HCT116 (cell line): Measurements from ENCODE around the gene ADGRA3.

Source experiments
- EZH2phosphoT487 ChIP-seq: fragments of 200-600 bp; IDR thresholded peaks from 2 replicates; pipeline ENCODE4 v1.6.1; 2018; ENCODE audit warnings: antibody characterized with exemption, borderline replicate concordance
- POLR2AphosphoS5 ChIP-seq: IDR thresholded peaks from 2 replicates; pipeline ENCODE4 v1.6.1; 2011; ENCODE audit warnings: mild to moderate bottlenecking, low read depth, low read length, moderate library complexity
- YY1 ChIP-seq: IDR thresholded peaks from 2 replicates; pipeline ENCODE4 v1.6.1; 2011; ENCODE audit warnings: low read length, low read depth, moderate library complexity, mild to moderate bottlenecking; ENCODE audit not compliant: insufficient replicate concordance; ENCODE audit errors: extremely low read depth

- TF ChIP-seq POLR2AphosphoS5 (no peak), EZH2phosphoT487 (no peak), YY1 (no peak)
These were observed 28.5 kb downstream of the ADGRA3 start for GRCh38 chr4:22487328-22487727.
